GM23338 (cell line): Measurements from ENCODE around the gene GOLGA8M.
"Not testable (repeated sequence)": the region's sequence is repeated elsewhere in the genome, so short reads cannot be mapped to it uniquely, and the experiment has no call there.

Experiments used
- CREB1 ChIP-seq: fragments of 250-450 bp; sonication (Bioruptor Pico); IDR thresholded peaks from 2 replicates; pipeline ENCODE4 v1.5.0; 2020; ENCODE audit warnings: low read depth, mild to moderate bottlenecking, moderate library complexity
- CTCF ChIP-seq, 2 experiments: fragments of 200-600 bp in 1 of 2; sonication (generic) in 1 of 2; conservative IDR thresholded peaks; 2 replicates each; pipeline versions ENCODE4 v1.5.1 to v1.6.1; 2016 to 2017; ENCODE audit warnings: antibody characterized with exemption in 2 of 2, low read depth in 2 of 2, mild to moderate bottlenecking in 2 of 2, moderate library complexity in 1 of 2
- ETS1 ChIP-seq: IDR thresholded peaks from 2 replicates; pipeline ENCODE4 v1.6.1; 2016; ENCODE audit warnings: antibody characterized with exemption
- EZH2 ChIP-seq: fragments of 200-600 bp; sonication (generic); IDR thresholded peaks from one replicate; pipeline ENCODE4 v1.8.0; 2017; ENCODE audit warnings: antibody characterized with exemption, mild to moderate bottlenecking, low read depth; ENCODE audit not compliant: unreplicated experiment
- EZH2phosphoT487 ChIP-seq: fragments of 200-600 bp; sonication (generic); IDR thresholded peaks from one replicate; pipeline ENCODE4 v1.8.1; 2018; ENCODE audit warnings: antibody characterized with exemption; ENCODE audit not compliant: unreplicated experiment
- JUNB ChIP-seq: IDR thresholded peaks from one replicate; pipeline ENCODE4 v1.6.1; 2016; ENCODE audit warnings: antibody characterized with exemption; ENCODE audit not compliant: unreplicated experiment
- NANOG ChIP-seq: IDR thresholded peaks from 2 replicates; pipeline ENCODE4 v1.6.1; 2016; ENCODE audit warnings: antibody characterized with exemption, borderline replicate concordance
- POLR2AphosphoS5 ChIP-seq: IDR thresholded peaks from 2 replicates; pipeline ENCODE4 v1.6.1; 2016; ENCODE audit warnings: antibody characterized with exemption, low read depth
- REST ChIP-seq: IDR thresholded peaks from one replicate; pipeline ENCODE4 v1.6.1; 2018; ENCODE audit warnings: antibody characterized with exemption; ENCODE audit not compliant: unreplicated experiment
- STAT1 ChIP-seq: IDR thresholded peaks from one replicate; pipeline ENCODE4 v1.6.1; 2016; ENCODE audit warnings: antibody characterized with exemption; ENCODE audit not compliant: unreplicated experiment
- ZNF114 ChIP-seq: fragments of 250-450 bp; sonication (Bioruptor Pico); IDR thresholded peaks from 2 replicates; pipeline ENCODE4 v1.5.0; 2020; ENCODE audit warnings: mild to moderate bottlenecking, moderate library complexity
- ZNF331 ChIP-seq: fragments of 250-450 bp; sonication (Bioruptor Pico); IDR thresholded peaks from 2 replicates; pipeline ENCODE4 v1.5.0; 2020; ENCODE audit warnings: low read depth, mild to moderate bottlenecking, moderate library complexity
- ZNF462 ChIP-seq: fragments of 250-450 bp; sonication (Bioruptor Pico); IDR thresholded peaks from 2 replicates; pipeline ENCODE4 v1.5.0; 2020; ENCODE audit warnings: mild to moderate bottlenecking, moderate library complexity

- TF ChIP-seq EZH2; CTCF (conservative IDR thresholded peaks at IDR 0.05; ENCODE audit: low read depth in 2 of 2); EZH2phosphoT487; REST; POLR2AphosphoS5; ETS1; ZNF462 (CRISPR knock-in tag); NANOG; CREB1 (CRISPR knock-in tag); JUNB; ZNF331 (CRISPR knock-in tag); STAT1; ZNF114: not testable (repeated sequence)
Observed at GRCh38 chr15:28738590-28739292, 26.5 kb upstream of the GOLGA8M start.
